ENCODE data around the gene OPN3.
A peak's percentile ranks its signal among the peaks of the same experiment; 100 is the strongest.

OPN3 gene

GRCh38 chr1:241614572-241614971, 25.6 kb downstream of the OPN3 start:
- no peak for TF ChIP-seq MYC (IDR thresholded peaks at IDR 0.05; ENCODE audit: low read depth, low read length)
- no peak for TF ChIP-seq MAX (IDR thresholded peaks at IDR 0.05; ENCODE audit: low read depth, low read length)
- TF ChIP-seq POLR2A (IDR thresholded peaks at IDR 0.05; ENCODE audit: extremely low read depth, insufficient read length) = no peak
- TF ChIP-seq CTCF (IDR thresholded peaks at IDR 0.05; ENCODE audit: low read depth, low read length) = no peak
- no peak for DNase-seq (ENCODE audit: low read depth)
- no peak overlapping the region for H3K4me3 ChIP-seq (ENCODE audit: low read depth, low read length)

GRCh38 chr1:241614144-241614543, 26.0 kb downstream of the OPN3 start:
- no peak for TF ChIP-seq MYC (IDR thresholded peaks at IDR 0.05; ENCODE audit: low read depth, low read length)
- no peak for TF ChIP-seq MAX (IDR thresholded peaks at IDR 0.05; ENCODE audit: low read depth, low read length)
- no peak for TF ChIP-seq POLR2A (IDR thresholded peaks at IDR 0.05; ENCODE audit: extremely low read depth, insufficient read length)
- H3K4me3 ChIP-seq (ENCODE audit: low read depth, low read length) = no peak overlapping the region
- no peak for DNase-seq (ENCODE audit: low read depth)

- TF ChIP-seq MAX (IDR thresholded peaks at IDR 0.05; ENCODE audit: low read depth, low read length) (no peak), POLR2A (IDR thresholded peaks at IDR 0.05; ENCODE audit: extremely low read depth, insufficient read length) (no peak), MYC (IDR thresholded peaks at IDR 0.05; ENCODE audit: low read depth, low read length) (no peak), CTCF (IDR thresholded peaks at IDR 0.05; ENCODE audit: low read depth, low read length) (no peak)
- DNase-seq (ENCODE audit: low read depth) = peak; percentile 25
- no peak overlapping the region for H3K4me3 ChIP-seq (ENCODE audit: low read depth, low read length)
Observed at GRCh38 chr1:241612533-241613477, 27.4 kb downstream of the OPN3 start.

GRCh38 chr1:241611736-241612135, 28.4 kb downstream of the OPN3 start:
- TF ChIP-seq CTCF (IDR thresholded peaks at IDR 0.05; ENCODE audit: low read depth, low read length) = no peak
- TF ChIP-seq MAX (IDR thresholded peaks at IDR 0.05; ENCODE audit: low read depth, low read length) = no peak
- TF ChIP-seq MYC (IDR thresholded peaks at IDR 0.05; ENCODE audit: low read depth, low read length) = no peak
- no peak for TF ChIP-seq POLR2A (IDR thresholded peaks at IDR 0.05; ENCODE audit: extremely low read depth, insufficient read length)
- no peak overlapping the region for H3K4me3 ChIP-seq (ENCODE audit: low read depth, low read length)
- DNase-seq (ENCODE audit: low read depth) = no peak

GRCh38 chr1:241611063-241611462, 29.1 kb downstream of the OPN3 start:
- no peak overlapping the region for H3K4me3 ChIP-seq (ENCODE audit: low read depth, low read length)
- peak; percentile 70 for DNase-seq (ENCODE audit: low read depth)
- TF ChIP-seq MYC (IDR thresholded peaks at IDR 0.05; ENCODE audit: low read depth, low read length) (no peak), CTCF (IDR thresholded peaks at IDR 0.05; ENCODE audit: low read depth, low read length) (peak; percentile 33)

- H3K4me3 ChIP-seq (ENCODE audit: low read depth, low read length) = no peak overlapping the region
- DNase-seq (ENCODE audit: low read depth) = no peak
- TF ChIP-seq CTCF (IDR thresholded peaks at IDR 0.05; ENCODE audit: low read depth, low read length) (no peak), POLR2A (IDR thresholded peaks at IDR 0.05; ENCODE audit: extremely low read depth, insufficient read length) (no peak), MYC (IDR thresholded peaks at IDR 0.05; ENCODE audit: low read depth, low read length) (no peak), MAX (IDR thresholded peaks at IDR 0.05; ENCODE audit: low read depth, low read length) (no peak)
Observed at GRCh38 chr1:241610056-241610815, 29.9 kb downstream of the OPN3 start.

Data from NB4 (cell line).